Adrenal gland (tissue), 12 donors: ENCODE data around the gene SEC11A. TPM values are rescaled to one million over a fixed set of nuclear protein-coding genes. Genes with fewer than 3 reads are reported as not detected.
"Not testable (repeated sequence)": the region's sequence is repeated elsewhere in the genome, so short reads cannot be mapped to it uniquely, and the experiment has no call there.

ENCODE experiments used
- DNase-seq, 7 donors: peaks; one replicate each; pipeline ENCODE4 v3.0.0-alpha.2; 2019 to 2020
- H3K27ac ChIP-seq, 5 donors: fragments of 200-600 bp; sonication (generic) in 4 of 5; 1 replicate in 3 of 5; 2 replicates in 2 of 5; pipeline versions ENCODE4 v1.5.1 to v1.8.0; 2016 to 2020; ENCODE audit warnings: mild to moderate bottlenecking in 1 of 5
- H3K27me3 ChIP-seq: fragments of 200-600 bp; 2 replicates; pipeline ENCODE4 v1.8.0; 2021
- H3K36me3 ChIP-seq, 2 donors: fragments of 200-600 bp; replicated peaks in 1 of 2; 1 replicate in 1 of 2; 2 replicates in 1 of 2; pipeline versions ENCODE4 v1.5.1 to v1.8.0; 2018 to 2022
- H3K4me1 ChIP-seq, 2 donors: fragments of 200-600 bp; replicated peaks in 1 of 2; 1 replicate in 1 of 2; 2 replicates in 1 of 2; pipeline versions ENCODE4 v1.5.1 to v1.8.0; 2018 to 2021
- H3K4me3 ChIP-seq, 4 donors: fragments of 200-600 bp; sonication (generic) in 3 of 4; one replicate each; pipeline ENCODE4 v1.5.1; 2016 to 2018
- H3K9me3 ChIP-seq, 3 donors: fragments of 200-600 bp; sonication (generic) in 1 of 3; replicated peaks in 1 of 3; 1 replicate in 2 of 3; 2 replicates in 1 of 3; pipeline versions ENCODE4 v1.5.1 to v1.8.0; 2016 to 2021
- CTCF ChIP-seq, 6 experiments: fragments of 450-650 bp in 4 of 6; fragments of 200-600 bp in 2 of 6; sonication (generic) in 1 of 6; IDR thresholded peaks; 1 replicate in 5 of 6; 2 replicates in 1 of 6; pipeline versions ENCODE4 v1.5.1 to v1.8.0; 2016 to 2021; ENCODE audit warnings: antibody characterized with exemption in 6 of 6, mild to moderate bottlenecking in 2 of 6, moderate library complexity in 1 of 6
- POLR2A ChIP-seq, 2 donors: fragments of 450-650 bp; IDR thresholded peaks; one replicate each; pipeline ENCODE4 v1.6.1; 2017; ENCODE audit warnings: antibody characterized with exemption in 2 of 2, mild to moderate bottlenecking in 2 of 2, moderate library complexity in 1 of 2
- whole genome bisulfite sequencing, 4 donors: extraction: QIAGEN DNeasy Blood & Tissue Kit in 2 of 4; methylation state at CpG; one replicate each; pipeline versions ENCODE4 v1.1.5 to v1.1.7; 2013 to 2017; 5-methylcytosine and 5-hydroxymethylcytosine counted together
- intact Hi-C, 2 donors: fragments of 100-400 bp; cut with DNase I; formaldehyde crosslinking; loops; one replicate each; pipeline versions ENCODE4 v1.14.1 to v1.15.0; 2022 to 2023
- polyA plus RNA-seq, 3 donors: library from polyadenylated mRNA; stranded (reverse); fragments of 200-250 nt in 2 of 3; fragments of 350-450 nt in 1 of 3; fragmentation: Illumina TruSeq in 1 of 3; extraction: RNeasy Lipid Tissue Mini Kit (QIAGEN cat#74804) in 1 of 3; gene quantifications; one replicate each; pipeline ENCODE4 v1.2.3, GENCODE V29; 2013 to 2014
- total RNA-seq, 9 donors: library from RNA; depleted of rRNA in 4 of 9; stranded (reverse); fragments of >200 nt in 4 of 9; fragments of 120-200 nt in 1 of 9; fragmentation: NEBNext Ultra II Directional in 1 of 9; extraction: Animal tissue kit (Norgen Biotek cat#: 25700) in 1 of 9; gene quantifications; one replicate each; pipeline versions ENCODE4 v1.1.0 to v1.2.4, GENCODE V29; 2013 to 2023
- donor health status: healthy with polysubstance abuse.
- donor health status: Bipolar disorder and iron deficiency.
- donor health status: DM: yes; HTN: yes; CAD: no.
- donor health status: DM: no; HTN: no; CAD: no.
- donor health status: DM: no; HTN: no; CAD: no.
- donor health status: DM: yes; HTN: yes; CAD: no.

Gene SEC11A
- total and polyA plus RNA-seq, 12 donors: 130 to 240 (median 168) TPM

DNA sequence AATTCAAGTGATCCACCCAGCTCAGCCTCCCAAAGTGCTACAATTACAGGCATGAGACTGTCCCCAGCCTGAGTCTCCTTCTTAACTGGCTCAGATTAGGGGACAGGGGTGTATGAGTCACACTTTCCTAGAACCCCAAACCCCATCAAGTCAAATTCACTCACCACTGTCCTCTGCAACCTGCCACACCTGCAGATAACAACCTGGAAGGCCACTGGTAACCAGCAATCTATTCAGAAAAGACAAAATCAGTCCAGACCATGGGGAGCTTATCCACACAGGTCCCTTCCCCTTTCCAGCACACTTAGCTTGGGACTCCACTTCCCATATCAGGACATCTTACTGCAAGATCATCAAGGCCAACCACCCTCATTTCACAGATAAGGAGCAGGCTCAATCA is 68.2 kb downstream of the SEC11A start:
- Histone ChIP-seq H3K9me3 (no peaks in the 10 kb centered on the region), H3K36me3 (peaks cover 0 to 96% of the 10 kb centered on the region in 2 donors), H3K4me3 (no peak overlapping the region), H3K4me1 (peaks cover 22 to 37% of the 10 kb centered on the region in 2 donors), H3K27ac (peak overlapping the region in 1 of 5 donors; percentile 36), H3K27me3 (no peaks in the 10 kb centered on the region)
- intact Hi-C loops: no loop called here
- no peak for TF ChIP-seq POLR2A (IDR thresholded peaks at IDR 0.05)
- TF ChIP-seq CTCF (IDR thresholded peaks at IDR 0.05): no peak
- no peak for DNase-seq

- Histone ChIP-seq H3K9me3 (no peaks in the 10 kb centered on the region), H3K4me1 (peaks cover 11 to 20% of the 10 kb centered on the region in 2 donors), H3K27ac (no peak overlapping the region), H3K36me3 (peaks cover 0 to 100% of the 10 kb centered on the region in 2 donors), H3K4me3 (no peak overlapping the region), H3K27me3 (no peaks in the 10 kb centered on the region)
- 88 to 93% (median 92%) methylated on average over 3 to 10 of the region's 10 CpGs for WGBS, 4 donors
- no peak for TF ChIP-seq CTCF (IDR thresholded peaks at IDR 0.05)
- TF ChIP-seq POLR2A (IDR thresholded peaks at IDR 0.05): no peak
- intact Hi-C loops: no loop called here
- no peak for DNase-seq
These were observed 69.9 kb downstream of the SEC11A start for GRCh38 chr15:84645997-84646396.

DNA sequence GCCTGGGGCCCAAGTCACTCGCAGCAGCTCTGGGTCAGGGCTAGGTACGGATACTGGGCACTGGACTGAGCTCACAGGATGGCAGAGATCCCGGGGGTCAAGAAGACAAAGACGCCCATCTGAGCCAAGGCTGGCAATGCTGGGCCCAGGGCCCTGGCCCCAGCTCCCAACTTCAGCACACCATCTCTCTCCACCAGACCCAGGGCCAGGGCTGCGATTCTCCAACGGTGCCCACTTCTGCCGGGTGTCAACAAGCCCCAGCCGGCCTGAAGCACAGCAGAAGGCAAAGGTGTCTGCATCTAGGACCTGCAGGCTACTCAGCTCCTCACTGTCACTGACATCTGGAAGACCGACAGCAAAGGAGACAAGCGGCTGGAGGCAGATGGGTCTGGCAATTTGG is 70.4 kb downstream of the SEC11A start:
- no peak for TF ChIP-seq POLR2A (IDR thresholded peaks at IDR 0.05)
- TF ChIP-seq CTCF (IDR thresholded peaks at IDR 0.05): no peak
- H3K36me3 ChIP-seq: peaks cover 0 to 100% of the 10 kb centered on the region in 2 donors

DNA sequence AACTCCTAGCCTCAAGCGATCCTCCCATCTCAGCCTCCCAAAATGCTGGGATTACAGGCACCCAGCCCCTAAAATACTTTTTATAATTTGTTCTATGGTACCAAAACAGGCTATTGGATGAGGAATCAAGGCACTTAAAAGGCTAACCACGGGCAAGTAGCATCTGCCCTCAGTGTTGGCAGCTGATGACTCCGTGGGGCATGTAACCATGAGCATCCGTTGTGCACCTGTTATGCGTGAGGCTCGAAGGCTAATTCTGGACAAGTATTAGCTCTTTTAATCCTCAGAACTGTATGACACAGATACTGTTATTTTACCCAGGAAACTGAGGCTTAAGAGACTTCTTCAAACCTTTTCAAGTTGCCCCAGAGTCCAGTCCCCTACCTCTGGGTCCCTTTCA is 72.1 kb downstream of the SEC11A start:
- DNase-seq: no peak
- WGBS, 4 donors: 81 to 98% (median 92%) methylated on average over 5 to 6 of the region's 6 CpGs
- intact Hi-C loops: no loop called here
- peaks cover 0 to 100% of the 10 kb centered on the region in 2 donors for H3K36me3 ChIP-seq
- H3K27me3 ChIP-seq: no peaks in the 10 kb centered on the region
- TF ChIP-seq CTCF (IDR thresholded peaks at IDR 0.05): no peak
- no peak for TF ChIP-seq POLR2A (IDR thresholded peaks at IDR 0.05)
- no peaks in the 10 kb centered on the region for H3K9me3 ChIP-seq
- peaks cover 8 to 12% of the 10 kb centered on the region in 2 donors for H3K4me1 ChIP-seq
- no peak overlapping the region for H3K4me3 ChIP-seq
- H3K27ac ChIP-seq: no peak overlapping the region

More for the DNA sequence above, 70.4 kb downstream of the SEC11A start:
- Histone ChIP-seq H3K4me3 (no peak overlapping the region), H3K4me1 (peaks cover 9 to 16% of the 10 kb centered on the region in 2 donors), H3K27me3 (no peaks in the 10 kb centered on the region), H3K27ac (no peak overlapping the region), H3K9me3 (no peaks in the 10 kb centered on the region)
- intact Hi-C loops: no loop called here
- DNase-seq: no peak
- WGBS, 4 donors: 83 to 91% (median 87%) methylated on average over 2 to 10 of the region's 10 CpGs

- H3K27ac ChIP-seq, H3K27me3 ChIP-seq, H3K9me3 ChIP-seq, H3K4me3 ChIP-seq, intact Hi-C loops, H3K4me1 ChIP-seq: not testable (repeated sequence)
- WGBS, 4 donors: 50 to 99% (median 69%) methylated on average over 2 of the region's 2 CpGs
- H3K36me3 ChIP-seq: peaks cover 0 to 99% of the 10 kb centered on the region in 2 donors
- peak in 1 of 7 donors; percentile 10 for DNase-seq
These were observed 73.3 kb downstream of the SEC11A start for GRCh38 chr15:84642640-84643039.

DNA sequence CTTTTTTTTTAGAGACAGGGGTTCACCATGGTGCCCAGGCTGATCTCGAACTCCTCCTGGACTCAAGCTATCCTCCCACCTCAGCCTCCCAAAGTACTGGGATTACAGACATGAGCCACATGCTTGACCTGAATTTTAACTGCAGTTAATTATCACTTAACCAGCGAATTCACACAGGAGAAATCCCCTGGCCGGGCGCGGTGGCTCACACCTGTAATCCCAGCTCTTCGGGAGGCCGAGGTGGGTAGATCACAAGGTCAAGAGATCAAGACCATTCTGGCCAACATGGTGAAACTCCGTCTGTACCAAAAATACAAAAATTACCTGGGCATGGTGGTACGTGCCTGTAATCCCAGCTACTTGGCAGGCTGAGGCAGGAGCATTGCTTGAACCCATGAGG is 74.1 kb downstream of the SEC11A start:
- 88 to 96% (median 95%) methylated on average over 9 of the region's 9 CpGs for WGBS, 4 donors
- DNase-seq: peak in 1 of 7 donors; percentile 10
- intact Hi-C loops, H3K4me3 ChIP-seq, H3K27me3 ChIP-seq, H3K9me3 ChIP-seq, H3K27ac ChIP-seq: not testable (repeated sequence)
- H3K36me3 ChIP-seq: peaks cover 0 to 97% of the 10 kb centered on the region in 2 donors
- H3K4me1 ChIP-seq: peaks cover 5 to 10% of the 10 kb centered on the region in 2 donors
